Omental fat pad (tissue), 4 donors: ENCODE results near the gene GTPBP2. TPM values are rescaled to one million over a fixed set of nuclear protein-coding genes. Genes with fewer than 3 reads are reported as not detected.
"Not testable (repeated sequence)": the region's sequence is repeated elsewhere in the genome, so short reads cannot be mapped to it uniquely, and the experiment has no call there.

Source experiments
- ATAC-seq: fragments of 150-250 bp; one replicate; pipeline ENCODE4 v1.9.1; 2016; ENCODE audit warnings: mild to moderate bottlenecking, moderate library complexity; ENCODE audit not compliant: low FRiP score
- DNase-seq: peaks from one replicate; pipeline ENCODE4 v3.0.0-alpha.2; 2019; ENCODE audit warnings: low spot score
- total RNA-seq, 4 donors: library from RNA; depleted of rRNA; stranded (reverse); fragments of >200 nt; gene quantifications; one replicate each; pipeline ENCODE4 v1.1.0, GENCODE V29; 2016
- TF ChIP-seq, protein P1 (sequence below), 3 donors: fragments of 450-650 bp; IDR thresholded peaks; one replicate each; pipeline ENCODE4 v1.5.1; 2016 to 2017; ENCODE audit warnings: antibody characterized with exemption in 3 of 3, mild to moderate bottlenecking in 3 of 3, moderate library complexity in 2 of 3

Gene GTPBP2
- total RNA-seq, 4 donors from 2014 or later = 37.5 to 65.7 (median 44.0) TPM

DNA sequence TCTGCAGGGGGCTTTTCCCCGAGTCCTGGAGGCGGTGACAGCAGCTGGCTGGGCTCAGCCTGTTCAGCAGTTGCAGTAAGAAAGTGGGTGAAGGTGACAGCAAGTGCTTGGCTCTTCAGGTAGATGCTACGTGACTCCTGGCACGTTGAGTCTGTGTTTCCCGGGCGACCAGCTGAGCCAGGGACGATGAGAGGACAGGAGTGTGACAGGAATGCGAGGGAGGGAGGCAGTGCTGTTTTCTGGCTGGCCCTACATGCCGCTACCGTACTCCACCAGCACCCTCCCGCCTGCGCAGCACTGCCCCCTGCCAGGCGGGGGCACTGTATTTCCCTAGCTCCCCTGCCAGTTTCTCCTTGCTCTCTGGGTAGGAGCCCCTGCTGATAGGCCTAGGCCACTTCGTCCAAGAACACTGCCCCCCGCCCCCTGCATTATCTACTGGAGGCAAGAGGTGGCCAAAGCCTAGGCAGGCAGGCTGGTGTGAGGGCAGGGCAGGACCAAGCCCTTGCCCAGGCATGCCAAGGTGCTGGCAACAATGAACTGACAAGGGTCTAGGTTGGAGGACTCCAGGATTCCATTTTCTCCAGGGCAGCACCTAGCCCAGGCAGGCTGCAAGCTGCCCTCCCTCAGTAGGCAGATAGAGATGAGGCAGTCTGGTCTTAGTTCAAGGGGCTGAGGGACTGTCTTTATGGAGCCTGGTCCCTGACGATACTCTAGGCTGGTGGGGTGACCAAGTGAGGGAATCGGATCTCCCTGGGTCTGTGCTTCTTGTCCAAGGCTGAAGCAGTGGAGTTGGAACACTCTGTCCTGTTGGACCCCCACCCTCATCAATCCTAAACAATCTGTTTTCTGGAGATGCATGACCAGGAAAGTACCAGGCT is 39.3 kb upstream of the GTPBP2 start:
- no peak for DNase-seq

GRCh38 chr6:43667245-43668150 is 38.4 kb upstream of the GTPBP2 start:
- DNase-seq = peak; percentile 88
- TF ChIP-seq, protein P1, sequence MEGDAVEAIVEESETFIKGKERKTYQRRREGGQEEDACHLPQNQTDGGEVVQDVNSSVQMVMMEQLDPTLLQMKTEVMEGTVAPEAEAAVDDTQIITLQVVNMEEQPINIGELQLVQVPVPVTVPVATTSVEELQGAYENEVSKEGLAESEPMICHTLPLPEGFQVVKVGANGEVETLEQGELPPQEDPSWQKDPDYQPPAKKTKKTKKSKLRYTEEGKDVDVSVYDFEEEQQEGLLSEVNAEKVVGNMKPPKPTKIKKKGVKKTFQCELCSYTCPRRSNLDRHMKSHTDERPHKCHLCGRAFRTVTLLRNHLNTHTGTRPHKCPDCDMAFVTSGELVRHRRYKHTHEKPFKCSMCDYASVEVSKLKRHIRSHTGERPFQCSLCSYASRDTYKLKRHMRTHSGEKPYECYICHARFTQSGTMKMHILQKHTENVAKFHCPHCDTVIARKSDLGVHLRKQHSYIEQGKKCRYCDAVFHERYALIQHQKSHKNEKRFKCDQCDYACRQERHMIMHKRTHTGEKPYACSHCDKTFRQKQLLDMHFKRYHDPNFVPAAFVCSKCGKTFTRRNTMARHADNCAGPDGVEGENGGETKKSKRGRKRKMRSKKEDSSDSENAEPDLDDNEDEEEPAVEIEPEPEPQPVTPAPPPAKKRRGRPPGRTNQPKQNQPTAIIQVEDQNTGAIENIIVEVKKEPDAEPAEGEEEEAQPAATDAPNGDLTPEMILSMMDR (IDR thresholded peaks at IDR 0.05) = peak in 1 of 3 donors; percentile 87
- ATAC-seq = peak; percentile 53

More for the DNA sequence above, 39.3 kb upstream of the GTPBP2 start:
- ATAC-seq = peak; percentile 26
- TF ChIP-seq, protein P1 (IDR thresholded peaks at IDR 0.05) = no peak

DNA sequence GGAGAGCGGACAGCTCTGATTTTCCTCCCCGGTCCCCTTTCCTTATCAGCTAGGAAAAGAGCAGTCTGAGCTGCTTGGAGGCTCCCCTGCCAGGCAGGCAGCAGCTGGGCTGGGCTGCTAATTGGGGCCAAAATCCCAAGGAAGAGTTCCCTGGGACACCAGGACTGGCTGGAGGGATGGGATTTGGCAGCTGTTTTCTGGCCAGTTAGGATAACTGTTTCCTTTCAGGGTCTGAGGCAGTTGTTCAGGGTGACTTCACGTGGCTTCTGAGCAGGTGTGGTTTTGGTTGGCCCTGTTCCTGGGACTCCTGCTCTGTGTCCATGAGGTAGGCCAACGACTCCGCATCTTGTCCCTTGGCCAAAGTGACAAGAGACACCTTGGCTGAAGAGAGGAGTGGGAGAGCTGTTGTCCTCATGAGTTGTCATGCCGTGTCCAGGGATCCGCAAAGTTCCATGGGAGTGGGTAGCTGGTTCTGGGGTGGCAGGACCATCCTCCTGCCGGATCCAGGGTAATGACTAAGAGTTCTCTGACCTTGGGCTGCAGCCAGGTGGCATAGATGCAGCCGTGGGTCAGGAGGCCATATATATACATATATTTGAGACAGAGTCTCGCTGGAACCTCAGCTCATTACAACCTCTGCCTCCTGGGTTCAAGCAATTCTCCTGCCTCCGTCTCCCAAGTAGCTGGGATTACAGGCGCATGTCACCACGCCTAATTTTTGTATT is 37.3 kb upstream of the GTPBP2 start:
- no peak for DNase-seq
- ATAC-seq = no peak
- TF ChIP-seq, protein P1 (IDR thresholded peaks at IDR 0.05) = no peak

DNA sequence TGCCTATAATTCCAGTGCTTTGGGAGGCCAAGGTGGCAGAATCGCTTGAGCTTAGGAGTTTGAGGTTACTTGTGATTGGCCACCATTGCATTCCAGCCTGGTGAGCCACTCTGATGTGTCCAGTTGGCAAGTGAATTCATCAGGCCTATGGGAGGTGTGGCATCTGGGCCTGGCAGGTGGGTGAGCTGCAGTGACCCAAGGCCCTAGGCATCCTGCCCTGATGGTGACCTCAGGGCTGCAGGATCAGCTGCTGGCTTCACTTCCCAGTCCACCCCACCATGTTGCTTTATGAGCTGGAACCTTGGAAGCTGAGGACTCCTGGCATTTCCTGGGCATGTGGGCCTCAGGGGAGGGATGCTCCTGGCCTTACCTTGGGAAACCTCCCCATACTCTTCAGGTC is 36.3 kb upstream of the GTPBP2 start:
- DNase-seq = no peak
- no peak for ATAC-seq
- TF ChIP-seq, protein P1 (IDR thresholded peaks at IDR 0.05) = no peak

DNA sequence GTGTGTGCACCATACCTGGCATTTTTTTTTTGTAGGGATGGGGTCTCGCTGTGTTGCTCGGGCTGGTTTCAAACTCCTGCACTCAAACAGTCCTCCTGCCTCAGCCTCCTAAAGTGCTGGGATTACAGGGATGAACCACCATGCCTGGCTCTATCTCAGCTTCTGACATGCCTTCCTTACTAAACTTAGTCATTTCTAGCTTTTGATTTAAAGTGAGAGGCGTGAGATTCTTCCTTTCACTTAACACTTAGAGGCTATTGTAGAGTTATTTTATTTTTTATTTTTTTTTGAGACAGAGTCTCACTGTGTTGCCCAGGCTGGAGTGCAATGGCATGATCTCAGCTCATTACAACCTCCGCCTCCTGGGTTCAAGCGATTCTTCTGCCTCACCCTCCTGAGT is 33.9 kb upstream of the GTPBP2 start:
- ATAC-seq, DNase-seq: not testable (repeated sequence)

GRCh38 chr6:43658161-43658560 is 29.1 kb upstream of the GTPBP2 start:
- no peak for ATAC-seq
- DNase-seq = no peak
- TF ChIP-seq, protein P1 (IDR thresholded peaks at IDR 0.05) = no peak
